ENCODE data around the gene MAGI2. TPM values are rescaled to one million over a fixed set of nuclear protein-coding genes. Genes with fewer than 3 reads are reported as not detected.

The MAGI2 gene
- total and polyA plus RNA-seq, 4 donors, result 0.37 to 4.1 (median 1.4) TPM

- peak overlapping the region; percentile 66 to 68 for H3K27ac ChIP-seq (ENCODE audit: low read depth in 1 of 2, low read length in 2 of 2)
- no peak for DNase-seq (ENCODE audit: low spot score)
- H3K4me1 ChIP-seq (ENCODE audit: control insufficient read depth in 4 of 4, insufficient read depth in 4 of 4, low read length in 3 of 4), result peaks cover 5 to 38% (median 23%) of the 10 kb centered on the region in 4 donors
- no peaks in the 10 kb centered on the region for H3K27me3 ChIP-seq (ENCODE audit: control insufficient read depth in 4 of 4, insufficient read depth in 4 of 4, low read length in 3 of 4)
- H3K36me3 ChIP-seq (ENCODE audit: control insufficient read depth in 4 of 4, insufficient read depth in 3 of 4, low read depth in 1 of 4, low read length in 3 of 4), result no peaks in the 10 kb centered on the region
- H3K9ac ChIP-seq (ENCODE audit: low read depth in 1 of 2, low read length in 2 of 2), result no peak overlapping the region
- 41% methylated on average over 3 of the region's 3 CpGs for WGBS
- no peaks in the 10 kb centered on the region for H3K9me3 ChIP-seq (ENCODE audit: control insufficient read depth in 4 of 4, low read length in 3 of 4)
- H3K4me3 ChIP-seq (ENCODE audit: low read depth in 1 of 3, low read length in 3 of 3), result no peak overlapping the region
- TF ChIP-seq REST (IDR thresholded peaks at IDR 0.05) (no peak), HNF4A (conservative IDR thresholded peaks at IDR 0.05) (no peak), TAF1 (conservative IDR thresholded peaks at IDR 0.05) (no peak)
These were observed 49.6 kb downstream of the MAGI2 start for GRCh38 chr7:79403879-79404278.

DNA sequence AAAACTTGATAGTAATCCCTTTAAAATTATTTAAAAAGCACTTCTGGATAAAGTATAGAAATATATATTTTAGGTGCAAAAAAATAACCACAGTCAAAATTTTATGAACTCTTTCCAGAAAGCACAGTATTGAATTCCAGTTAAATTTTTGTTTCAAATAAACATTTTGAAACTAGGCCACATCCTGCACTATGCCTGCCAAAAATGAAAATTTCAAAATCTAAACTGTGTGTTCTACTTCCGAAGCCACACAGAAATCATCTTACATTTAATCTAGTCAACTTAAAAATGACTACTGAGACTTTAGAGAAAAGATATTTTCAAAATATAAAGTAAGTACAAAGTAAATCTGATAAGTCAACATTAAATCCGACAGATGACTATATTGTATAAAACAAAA lies 50.0 kb downstream of the MAGI2 start:
- WGBS, result 35% methylated on average over 2 of the region's 2 CpGs
- Histone ChIP-seq H3K9ac (ENCODE audit: low read depth in 1 of 2, low read length in 2 of 2) (no peak overlapping the region), H3K27me3 (ENCODE audit: control insufficient read depth in 4 of 4, insufficient read depth in 4 of 4, low read length in 3 of 4) (no peaks in the 10 kb centered on the region), H3K4me3 (ENCODE audit: low read depth in 1 of 3, low read length in 3 of 3) (no peak overlapping the region), H3K27ac (ENCODE audit: low read depth in 1 of 2, low read length in 2 of 2) (peak overlapping the region; percentile 66 to 68), H3K4me1 (ENCODE audit: control insufficient read depth in 4 of 4, insufficient read depth in 4 of 4, low read length in 3 of 4) (peaks cover 5 to 38% (median 23%) of the 10 kb centered on the region in 4 donors), H3K9me3 (ENCODE audit: control insufficient read depth in 4 of 4, low read length in 3 of 4) (no peaks in the 10 kb centered on the region), H3K36me3 (ENCODE audit: control insufficient read depth in 4 of 4, insufficient read depth in 3 of 4, low read depth in 1 of 4, low read length in 3 of 4) (no peaks in the 10 kb centered on the region)
- no peak for TF ChIP-seq GABPA (IDR thresholded peaks at IDR 0.05 in 1 of 2, conservative IDR thresholded peaks at IDR 0.05 in 1 of 2)
- peak in 1 of 2 donors; percentile 9 for TF ChIP-seq HNF4A (conservative IDR thresholded peaks at IDR 0.05)
- no peak for DNase-seq (ENCODE audit: low spot score)

- Histone ChIP-seq H3K9ac (ENCODE audit: low read depth in 1 of 2, low read length in 2 of 2) (no peak overlapping the region), H3K36me3 (ENCODE audit: control insufficient read depth in 4 of 4, insufficient read depth in 3 of 4, low read depth in 1 of 4, low read length in 3 of 4) (no peaks in the 10 kb centered on the region), H3K4me1 (ENCODE audit: control insufficient read depth in 4 of 4, insufficient read depth in 4 of 4, low read length in 3 of 4) (peaks cover 5 to 31% (median 21%) of the 10 kb centered on the region in 4 donors), H3K27ac (ENCODE audit: low read depth in 1 of 2, low read length in 2 of 2) (peak overlapping the region in 1 of 2 donors; percentile 10), H3K9me3 (ENCODE audit: control insufficient read depth in 4 of 4, low read length in 3 of 4) (no peaks in the 10 kb centered on the region), H3K4me3 (ENCODE audit: low read depth in 1 of 3, low read length in 3 of 3) (no peak overlapping the region), H3K27me3 (ENCODE audit: control insufficient read depth in 4 of 4, insufficient read depth in 4 of 4, low read length in 3 of 4) (no peaks in the 10 kb centered on the region)
- 18% methylated on average over 1 of the region's 1 CpG for WGBS
- DNase-seq (ENCODE audit: low spot score), result no peak
- TF ChIP-seq, protein P1, sequence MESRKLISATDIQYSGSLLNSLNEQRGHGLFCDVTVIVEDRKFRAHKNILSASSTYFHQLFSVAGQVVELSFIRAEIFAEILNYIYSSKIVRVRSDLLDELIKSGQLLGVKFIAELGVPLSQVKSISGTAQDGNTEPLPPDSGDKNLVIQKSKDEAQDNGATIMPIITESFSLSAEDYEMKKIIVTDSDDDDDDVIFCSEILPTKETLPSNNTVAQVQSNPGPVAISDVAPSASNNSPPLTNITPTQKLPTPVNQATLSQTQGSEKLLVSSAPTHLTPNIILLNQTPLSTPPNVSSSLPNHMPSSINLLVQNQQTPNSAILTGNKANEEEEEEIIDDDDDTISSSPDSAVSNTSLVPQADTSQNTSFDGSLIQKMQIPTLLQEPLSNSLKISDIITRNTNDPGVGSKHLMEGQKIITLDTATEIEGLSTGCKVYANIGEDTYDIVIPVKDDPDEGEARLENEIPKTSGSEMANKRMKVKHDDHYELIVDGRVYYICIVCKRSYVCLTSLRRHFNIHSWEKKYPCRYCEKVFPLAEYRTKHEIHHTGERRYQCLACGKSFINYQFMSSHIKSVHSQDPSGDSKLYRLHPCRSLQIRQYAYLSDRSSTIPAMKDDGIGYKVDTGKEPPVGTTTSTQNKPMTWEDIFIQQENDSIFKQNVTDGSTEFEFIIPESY (IDR thresholded peaks at IDR 0.05), result no peak
- TF ChIP-seq HNF4A (conservative IDR thresholded peaks at IDR 0.05) (peak; percentile 46 to 54), FOXA1 (IDR thresholded peaks at IDR 0.05) (no peak)
These were observed 52.2 kb downstream of the MAGI2 start for GRCh38 chr7:79401254-79401653.

DNA sequence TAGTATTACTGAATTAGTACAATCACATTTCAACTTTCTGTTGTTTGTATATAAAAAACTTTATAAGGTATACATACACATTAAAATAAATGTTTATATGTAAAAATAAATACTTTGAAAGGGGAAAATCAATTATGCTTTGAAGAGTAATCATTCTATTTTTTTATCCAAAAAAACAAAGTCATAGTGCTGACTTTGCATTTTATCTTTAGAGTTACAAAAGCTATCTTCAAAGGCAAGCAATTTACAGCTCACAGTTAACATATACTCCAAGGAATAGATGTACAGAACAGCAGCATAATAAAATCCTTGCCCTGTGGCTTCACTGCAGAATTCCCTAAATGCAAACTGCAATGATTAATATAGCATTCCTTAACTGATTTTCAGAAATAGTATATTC lies 53.2 kb downstream of the MAGI2 start:
- DNase-seq (ENCODE audit: low spot score), result no peak
- no peak overlapping the region for H3K27ac ChIP-seq (ENCODE audit: low read depth in 1 of 2, low read length in 2 of 2)
- H3K4me1 ChIP-seq (ENCODE audit: control insufficient read depth in 4 of 4, insufficient read depth in 4 of 4, low read length in 3 of 4), result peaks cover 5 to 24% (median 12%) of the 10 kb centered on the region in 4 donors
- no peak for TF ChIP-seq MAX (IDR thresholded peaks at IDR 0.05)
- TF ChIP-seq YY1 (IDR thresholded peaks at IDR 0.05), result no peak
- no peak for TF ChIP-seq NR2F2 (IDR thresholded peaks at IDR 0.05)
- TF ChIP-seq TAF1 (conservative IDR thresholded peaks at IDR 0.05), result no peak
- no peak for TF ChIP-seq REST (IDR thresholded peaks at IDR 0.05)
- no peak for TF ChIP-seq EGR1 (IDR thresholded peaks at IDR 0.05; ENCODE audit: low read depth in 2 of 2)
- TF ChIP-seq HNF4G (IDR thresholded peaks at IDR 0.05), result no peak
- no peak for TF ChIP-seq SP1 (IDR thresholded peaks at IDR 0.05)
- TF ChIP-seq JUND (IDR thresholded peaks at IDR 0.05), result no peak
- no peak for TF ChIP-seq GABPA (IDR thresholded peaks at IDR 0.05 in 1 of 2, conservative IDR thresholded peaks at IDR 0.05 in 1 of 2)

More for the DNA sequence above, 53.2 kb downstream of the MAGI2 start:
- no peak overlapping the region for H3K9ac ChIP-seq (ENCODE audit: low read depth in 1 of 2, low read length in 2 of 2)
- H3K9me3 ChIP-seq (ENCODE audit: control insufficient read depth in 4 of 4, low read length in 3 of 4), result no peaks in the 10 kb centered on the region
- no peaks in the 10 kb centered on the region for H3K27me3 ChIP-seq (ENCODE audit: control insufficient read depth in 4 of 4, insufficient read depth in 4 of 4, low read length in 3 of 4)
- H3K4me3 ChIP-seq (ENCODE audit: low read depth in 1 of 3, low read length in 3 of 3), result no peak overlapping the region
- no peaks in the 10 kb centered on the region for H3K36me3 ChIP-seq (ENCODE audit: control insufficient read depth in 4 of 4, insufficient read depth in 3 of 4, low read depth in 1 of 4, low read length in 3 of 4)

Measured in liver (tissue), 9 donors.